KOPT-K1 (cell line): ENCODE measurements around the gene CES5A.
"Not testable (repeated sequence)": the region's sequence is repeated elsewhere in the genome, so short reads cannot be mapped to it uniquely, and the experiment has no call there.

Experiments used
- H3K27ac ChIP-seq: fragments of 200-600 bp; sonication (generic); 2 replicates; pipeline ENCODE4 v1.5.1; 2016; ENCODE audit warnings: antibody characterized with exemption, mild to moderate bottlenecking, low read depth, low read length; ENCODE audit not compliant: poor library complexity, severe bottlenecking
- H3K36me3 ChIP-seq: fragments of 200-600 bp; sonication (generic); 2 replicates; pipeline ENCODE4 v1.5.1; 2017; ENCODE audit warnings: antibody characterized with exemption, mild to moderate bottlenecking, low read length, moderate library complexity; ENCODE audit not compliant: insufficient read depth
- H3K9me3 ChIP-seq: fragments of 200-600 bp; sonication (generic); 2 replicates; pipeline ENCODE4 v1.5.1; 2017; ENCODE audit warnings: antibody characterized with exemption, low read length, mild to moderate bottlenecking; ENCODE audit not compliant: insufficient read depth, poor library complexity, severe bottlenecking

CES5A gene

DNA sequence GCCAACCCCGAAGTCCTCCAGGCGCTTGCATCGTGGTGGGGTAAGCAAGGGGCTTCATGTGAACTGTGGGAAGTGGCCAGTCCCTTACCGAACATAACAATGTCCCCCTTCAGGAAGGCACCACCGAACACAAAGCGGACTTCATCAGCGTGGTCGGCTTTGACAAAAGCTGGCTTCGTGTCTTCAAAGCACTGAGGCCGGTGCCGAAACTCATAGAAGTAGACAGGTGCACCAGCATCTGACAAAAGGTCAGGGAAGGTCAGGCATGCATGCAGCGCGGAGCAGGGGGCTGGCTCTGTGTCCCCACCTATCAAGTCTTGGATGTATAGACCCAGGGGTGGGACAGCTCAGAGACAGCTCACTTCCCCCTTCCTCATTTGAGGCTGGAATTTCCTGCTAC is 25.6 kb downstream of the CES5A start:
- Histone ChIP-seq H3K9me3 (no peaks in the 10 kb centered on the region), H3K27ac (no peak overlapping the region), H3K36me3 (no peaks in the 10 kb centered on the region)

DNA sequence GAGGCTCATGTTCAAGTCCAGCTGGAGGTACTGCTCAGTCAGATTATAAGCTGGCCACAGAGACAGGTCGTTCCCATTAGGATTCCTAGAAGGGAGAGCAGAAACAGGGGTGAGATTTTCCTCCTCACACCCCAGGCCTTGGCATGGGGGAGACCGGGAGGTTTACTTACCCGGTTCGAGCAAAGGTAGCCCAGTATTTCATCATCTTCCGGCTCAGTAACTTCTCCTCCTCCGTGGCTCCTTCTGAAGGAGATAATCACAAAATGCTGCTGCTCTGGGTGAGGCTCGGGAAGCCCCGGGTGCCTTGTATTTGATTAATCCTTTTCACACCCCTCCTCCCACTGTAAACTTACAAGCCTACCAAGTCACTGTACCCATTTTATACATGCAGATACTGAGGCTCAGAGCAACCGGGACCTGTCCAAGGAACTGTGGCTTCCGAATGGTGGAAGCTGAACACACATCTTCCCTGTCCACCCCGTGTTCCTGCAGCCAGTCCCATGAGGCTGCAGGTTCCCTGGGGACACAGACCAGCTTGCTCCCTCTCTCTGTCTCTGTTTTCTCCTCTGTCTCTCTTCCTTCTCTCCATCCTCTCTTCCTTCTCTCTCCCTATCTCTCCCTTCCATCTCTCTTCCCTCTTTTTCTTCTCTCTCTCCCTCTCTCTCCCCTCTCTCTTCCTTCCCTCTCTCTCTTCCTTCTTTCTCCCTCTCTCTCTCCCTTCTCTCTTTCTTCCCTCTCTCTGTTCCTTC is 28.4 kb downstream of the CES5A start:
- H3K9me3 ChIP-seq = no peaks in the 10 kb centered on the region
- H3K36me3 ChIP-seq = no peaks in the 10 kb centered on the region
- H3K27ac ChIP-seq = no peak overlapping the region

DNA sequence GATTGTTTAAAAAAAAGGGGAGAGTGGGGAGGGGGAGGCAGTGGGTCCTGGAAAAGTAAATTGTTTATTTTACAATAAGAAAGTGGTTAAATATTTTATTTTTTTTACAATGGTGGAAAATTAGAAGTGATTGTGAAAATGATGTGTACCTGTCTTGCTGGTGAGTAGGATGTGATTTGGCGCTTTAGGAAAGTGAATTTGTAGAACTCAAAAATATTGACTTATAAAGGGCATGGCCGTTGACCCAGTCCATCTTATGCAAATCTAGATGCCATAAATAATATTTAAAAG is 32.1 kb downstream of the CES5A start:
- Histone ChIP-seq H3K9me3 (no peaks in the 10 kb centered on the region), H3K36me3 (no peaks in the 10 kb centered on the region), H3K27ac (no peak overlapping the region)

DNA sequence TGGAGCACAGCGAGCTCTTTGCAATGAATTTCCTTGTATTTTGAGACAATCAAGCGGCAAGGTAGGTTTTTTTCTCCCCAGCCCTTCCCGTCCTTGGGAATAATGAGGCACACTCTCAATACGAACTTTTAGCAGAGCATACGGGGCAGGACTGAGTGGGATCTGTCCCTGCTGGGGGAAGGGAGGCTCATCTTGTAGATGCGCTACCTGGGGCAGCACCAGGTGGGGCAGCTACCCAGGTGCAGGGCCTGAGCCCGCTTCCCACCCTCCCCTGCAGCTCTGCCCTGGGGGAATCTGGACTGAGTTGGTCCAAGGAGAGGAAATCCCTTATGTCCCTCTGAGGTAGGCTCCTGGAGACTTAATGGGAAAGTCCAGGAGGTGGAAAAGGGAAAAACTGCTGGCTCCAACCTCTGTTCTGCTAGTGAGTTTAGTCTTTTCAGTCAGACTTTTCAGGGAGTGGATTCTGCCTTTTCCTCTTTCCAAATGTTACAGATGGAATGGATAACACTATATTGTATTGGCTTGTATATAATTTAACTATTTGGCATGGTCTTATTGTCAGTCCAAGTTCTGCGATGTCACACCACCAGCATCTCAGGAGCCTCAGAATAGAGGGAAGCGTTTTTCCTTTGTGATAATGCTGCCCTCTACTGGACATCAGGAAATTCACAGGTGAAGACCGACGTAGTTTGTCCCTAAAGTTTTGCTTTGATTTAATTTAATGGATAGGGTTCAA is 32.6 kb downstream of the CES5A start:
- H3K36me3 ChIP-seq = no peaks in the 10 kb centered on the region
- no peaks in the 10 kb centered on the region for H3K9me3 ChIP-seq
- no peak overlapping the region for H3K27ac ChIP-seq

DNA sequence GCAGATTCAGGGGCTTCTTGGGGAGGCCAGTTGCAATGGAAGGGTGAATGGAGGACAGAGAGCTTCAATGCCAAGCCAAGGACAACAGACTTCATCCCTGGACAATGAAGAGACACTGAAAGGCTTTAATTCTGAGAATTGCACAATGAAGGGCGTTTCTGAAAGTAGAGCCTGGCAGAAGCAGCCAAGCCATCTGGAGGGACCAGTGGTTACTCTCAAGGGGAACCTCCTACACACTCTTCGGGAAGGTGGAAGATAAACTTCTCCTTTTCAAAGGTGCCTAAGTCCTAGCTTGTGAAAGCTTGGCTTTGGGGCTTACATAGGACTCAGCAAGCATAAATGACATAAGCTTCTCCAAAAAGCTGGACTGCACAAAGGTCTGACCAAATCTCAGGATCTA is 36.1 kb downstream of the CES5A start:
- H3K36me3 ChIP-seq = no peaks in the 10 kb centered on the region

DNA sequence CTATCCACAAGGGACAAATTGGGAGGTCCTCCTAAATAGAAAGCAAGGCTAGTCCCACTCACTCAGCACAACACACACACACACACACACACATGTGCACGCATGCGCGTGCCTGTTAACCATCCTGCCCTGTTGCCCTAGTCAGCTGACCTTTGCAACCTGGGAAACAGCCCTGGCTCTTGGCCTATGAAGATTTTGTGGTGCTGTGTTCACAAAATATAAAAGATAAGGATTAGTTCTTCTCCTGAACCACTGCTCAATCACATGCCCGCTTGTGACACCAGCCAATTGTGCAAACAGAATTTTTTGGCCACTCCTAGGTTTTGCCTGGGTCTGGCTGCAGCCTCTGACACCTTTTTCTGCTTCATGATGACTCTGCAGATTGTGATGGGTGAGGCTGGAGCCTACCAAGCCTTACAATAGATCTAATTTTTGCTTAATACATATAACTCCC is 39.0 kb downstream of the CES5A start:
- no peaks in the 10 kb centered on the region for H3K9me3 ChIP-seq
- no peaks in the 10 kb centered on the region for H3K36me3 ChIP-seq
- H3K27ac ChIP-seq = no peak overlapping the region

More for the DNA sequence above, 36.1 kb downstream of the CES5A start:
- Histone ChIP-seq H3K27ac (no peak overlapping the region), H3K9me3 (no peaks in the 10 kb centered on the region)

DNA sequence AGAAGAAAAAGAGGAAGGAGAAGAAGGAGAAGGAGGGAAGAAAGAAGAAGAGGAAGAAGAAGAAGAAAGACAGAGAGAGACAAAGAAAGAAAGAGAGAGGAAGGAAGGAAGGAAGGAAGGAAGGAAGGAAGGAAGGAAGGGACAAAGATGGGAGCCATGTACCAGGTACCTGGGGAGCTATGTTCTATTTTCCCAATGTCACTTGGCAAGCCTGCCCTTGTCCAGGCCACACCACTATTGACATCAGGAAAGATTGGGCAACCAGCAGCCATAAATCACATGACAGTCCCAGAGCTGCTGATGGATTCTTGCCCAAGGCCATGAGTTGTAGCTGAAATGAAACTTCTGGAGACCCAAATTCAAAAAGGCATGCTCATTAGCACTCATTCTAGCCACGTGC is 39.6 kb downstream of the CES5A start:
- Histone ChIP-seq H3K27ac (no peak overlapping the region), H3K36me3 (no peaks in the 10 kb centered on the region), H3K9me3 (no peaks in the 10 kb centered on the region)

DNA sequence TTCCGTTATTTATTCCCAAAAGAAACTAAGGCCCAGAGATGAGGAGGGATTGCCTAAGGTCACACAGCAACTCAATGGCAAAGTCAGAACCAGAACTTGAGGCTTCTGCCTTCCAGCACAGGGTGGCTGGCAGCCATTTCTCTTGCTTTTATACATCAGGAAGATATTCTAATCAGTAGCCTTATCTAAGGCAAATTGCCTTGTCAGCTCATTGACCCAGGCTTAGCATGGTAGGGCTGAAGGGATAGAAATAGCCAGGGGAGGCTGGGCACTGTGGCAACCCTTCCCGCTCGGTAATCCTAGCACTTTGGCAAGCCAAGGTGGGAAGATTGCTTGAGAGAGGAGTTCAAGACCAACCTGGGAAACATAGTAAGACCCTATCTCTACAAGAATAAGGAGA is 40.0 kb downstream of the CES5A start:
- not testable (repeated sequence) for H3K36me3 ChIP-seq, H3K9me3 ChIP-seq, H3K27ac ChIP-seq

DNA sequence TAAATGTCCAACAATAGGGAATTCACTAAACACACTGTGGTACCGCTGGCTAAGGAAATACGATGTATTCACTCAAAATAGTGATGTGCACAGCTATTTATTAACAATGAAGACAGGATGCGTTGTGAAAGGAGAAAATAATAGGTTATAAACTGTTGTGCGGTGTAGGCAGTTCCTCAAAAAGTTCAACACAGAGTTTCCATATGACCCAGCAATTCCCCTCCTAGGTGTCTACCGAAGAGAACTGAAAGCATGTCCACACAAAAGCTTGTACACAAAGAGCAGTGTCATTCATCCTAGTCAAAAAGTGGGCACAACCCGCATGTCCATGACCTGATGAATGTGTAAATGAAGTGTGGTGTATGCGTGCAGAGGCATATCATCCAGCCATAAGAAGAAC is 41.1 kb downstream of the CES5A start:
- no peaks in the 10 kb centered on the region for H3K9me3 ChIP-seq
- H3K36me3 ChIP-seq = no peaks in the 10 kb centered on the region
- no peak overlapping the region for H3K27ac ChIP-seq

DNA sequence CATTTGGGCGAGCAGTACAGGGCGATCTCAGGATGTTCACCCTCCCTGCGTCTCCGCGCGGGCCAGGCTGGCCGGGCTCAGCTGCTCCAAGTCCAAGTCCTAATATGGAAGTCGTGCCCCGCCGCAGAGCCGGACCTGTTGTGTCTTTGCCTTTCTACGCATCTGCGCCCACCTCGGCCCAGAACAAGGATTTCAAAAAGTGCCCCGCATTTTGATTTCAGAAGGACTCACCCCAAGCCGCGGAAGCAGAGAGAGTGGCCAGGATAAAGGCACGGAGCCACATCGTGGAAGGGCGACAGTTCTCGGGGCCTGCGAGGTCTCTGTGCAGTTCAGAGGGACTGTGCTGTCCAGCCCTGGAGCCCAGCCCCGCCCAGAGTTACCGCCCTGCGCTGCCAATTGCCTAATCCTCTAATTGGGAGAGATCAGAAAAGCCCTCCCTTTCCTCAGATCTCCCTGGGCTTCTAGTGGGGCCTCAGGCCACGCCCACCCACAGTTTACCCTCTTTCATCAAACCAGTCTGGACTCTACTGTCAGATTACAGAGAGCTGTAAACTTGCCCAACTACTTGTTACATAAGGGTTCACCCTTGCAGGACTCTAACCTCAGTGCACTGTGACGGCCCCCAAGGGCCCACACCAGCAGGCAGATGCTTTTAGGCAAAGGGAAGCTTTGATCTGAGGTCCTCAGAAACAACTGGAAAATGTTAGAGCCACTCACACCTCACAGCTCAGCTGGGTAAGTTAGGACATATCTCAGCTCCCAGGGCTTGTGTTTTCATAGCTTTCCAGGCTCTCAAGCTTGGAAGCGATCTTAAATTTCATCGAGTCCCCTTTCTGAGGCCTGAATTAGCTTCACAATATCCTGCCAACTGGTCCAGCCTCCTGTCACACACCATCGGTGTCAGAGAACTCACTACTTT is 42.1 kb downstream of the CES5A start, which contains the start of gene CES1:
Gene CES1 (minus strand): TSS at position 324 of the 919 bp plus-strand sequence. CDS start 41 bp downstream, at position 283.
- no peaks in the 10 kb centered on the region for H3K36me3 ChIP-seq
- no peak within 1 kb of the TSS for H3K27ac ChIP-seq

DNA sequence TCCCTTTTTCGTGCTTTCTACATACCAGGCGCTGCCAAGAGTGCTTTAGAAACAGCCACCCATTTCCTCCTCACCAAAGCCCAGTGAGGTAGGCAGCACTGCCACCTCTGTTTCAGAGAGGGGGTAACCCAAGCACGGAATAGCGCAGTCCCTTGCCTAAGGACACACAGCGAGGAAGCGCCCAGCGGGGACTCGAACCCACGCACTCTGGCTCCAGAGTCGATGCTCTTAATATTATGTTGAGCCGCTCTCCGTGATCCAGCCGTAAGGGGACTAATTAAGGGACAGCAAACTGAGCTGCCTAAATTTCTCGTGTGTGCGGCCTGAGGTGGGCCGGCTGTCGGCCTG is 42.8 kb downstream of the CES5A start:
- Histone ChIP-seq H3K9me3 (no peaks in the 10 kb centered on the region), H3K27ac (no peak overlapping the region), H3K36me3 (no peaks in the 10 kb centered on the region)

More for the DNA sequence above, 42.1 kb downstream of the CES5A start, which contains the start of gene CES1:
- H3K9me3 ChIP-seq = no peaks in the 10 kb centered on the region

DNA sequence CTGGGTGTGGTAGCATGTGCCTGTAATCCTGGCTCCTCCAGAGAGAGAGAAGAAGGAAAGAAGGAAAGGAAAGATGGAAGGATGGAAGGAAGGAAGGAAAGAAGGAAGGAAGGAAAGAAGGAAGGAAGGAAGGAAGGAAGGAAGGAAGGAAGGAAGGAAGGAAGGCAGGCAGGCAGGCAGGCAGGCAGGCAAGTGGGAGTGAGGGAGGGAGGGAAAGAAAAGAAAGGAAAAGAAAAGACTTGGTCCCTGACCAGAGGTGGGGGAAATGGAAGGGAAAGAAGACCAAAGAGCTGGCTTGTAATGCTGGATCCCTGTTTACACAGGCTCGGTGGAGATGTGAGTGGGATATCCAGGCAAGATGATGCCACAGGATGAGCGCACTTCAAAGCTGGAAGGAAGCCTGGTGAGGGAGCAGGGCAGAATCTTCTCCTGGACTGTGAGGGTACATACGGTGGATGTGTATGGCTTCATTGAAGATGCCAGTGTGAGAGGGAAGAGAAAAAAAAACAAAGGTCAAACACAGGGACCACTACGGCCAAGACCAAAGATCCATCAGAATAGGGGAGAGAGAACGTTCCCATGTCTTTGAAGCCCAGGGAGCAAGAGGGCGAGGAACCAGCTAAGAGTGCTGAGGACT is 44.4 kb downstream of the CES5A start:
- no peak overlapping the region for H3K27ac ChIP-seq
- H3K36me3 ChIP-seq = no peaks in the 10 kb centered on the region

DNA sequence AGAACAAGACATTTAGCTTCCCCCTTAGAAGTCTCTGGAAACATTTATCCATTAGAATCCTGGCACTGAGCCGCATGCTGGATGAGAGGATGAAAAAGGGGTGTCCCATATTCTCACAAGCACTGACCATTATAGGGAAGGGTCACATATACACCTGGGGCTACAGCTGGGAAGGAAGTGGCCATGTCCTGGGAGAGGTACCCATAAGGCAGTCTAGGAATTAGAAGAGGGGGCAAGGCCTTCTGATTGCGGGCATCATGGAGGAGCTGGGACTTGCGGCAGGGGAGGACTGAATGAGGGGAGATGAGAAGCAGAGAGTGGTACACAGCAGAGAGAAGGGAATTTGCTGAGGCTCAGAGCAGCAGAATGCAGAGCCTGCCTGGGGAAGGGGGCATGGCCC is 45.9 kb downstream of the CES5A start:
- H3K36me3 ChIP-seq, H3K9me3 ChIP-seq, H3K27ac ChIP-seq: not testable (repeated sequence)

More for the DNA sequence above, 44.4 kb downstream of the CES5A start:
- H3K9me3 ChIP-seq = no peaks in the 10 kb centered on the region

DNA sequence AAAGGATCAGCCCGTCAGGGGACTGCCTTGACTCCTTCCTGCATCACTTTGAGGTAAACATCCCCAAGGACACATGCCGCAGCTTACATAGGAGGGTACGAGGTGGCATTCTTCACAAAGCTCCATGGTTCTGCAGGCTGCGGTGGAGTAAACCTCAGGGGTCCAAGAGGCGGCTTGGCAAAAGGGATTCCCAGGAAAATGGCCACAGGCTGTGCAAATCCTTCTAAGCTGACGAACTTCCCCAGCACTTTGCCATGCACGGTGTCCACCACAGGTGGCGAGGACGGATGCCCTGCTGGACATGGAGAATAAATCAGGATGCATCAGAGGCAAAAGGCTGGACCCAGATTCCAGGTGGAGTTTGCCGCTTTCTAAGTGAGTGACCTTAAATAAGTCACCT is 46.5 kb downstream of the CES5A start:
- Histone ChIP-seq H3K27ac (no peak overlapping the region), H3K36me3 (no peaks in the 10 kb centered on the region), H3K9me3 (no peaks in the 10 kb centered on the region)
